PC-3 (cell line): ENCODE measurements around the gene KCNQ1.

Experiments used
- EZH2 ChIP-seq: fragments of 300-600 bp; sonication (generic); IDR thresholded peaks from one replicate; pipeline ENCODE4 v1.6.1; 2017; ENCODE audit warnings: antibody characterized with exemption, mild to moderate bottlenecking, low read length; ENCODE audit not compliant: unreplicated experiment
- TF ChIP-seq, protein P1 (sequence below): fragments of 300-600 bp; sonication (generic); conservative IDR thresholded peaks from 2 replicates; pipeline ENCODE4 v1.5.1; 2017; ENCODE audit warnings: antibody characterized with exemption, low read depth, mild to moderate bottlenecking, low read length

DNA sequence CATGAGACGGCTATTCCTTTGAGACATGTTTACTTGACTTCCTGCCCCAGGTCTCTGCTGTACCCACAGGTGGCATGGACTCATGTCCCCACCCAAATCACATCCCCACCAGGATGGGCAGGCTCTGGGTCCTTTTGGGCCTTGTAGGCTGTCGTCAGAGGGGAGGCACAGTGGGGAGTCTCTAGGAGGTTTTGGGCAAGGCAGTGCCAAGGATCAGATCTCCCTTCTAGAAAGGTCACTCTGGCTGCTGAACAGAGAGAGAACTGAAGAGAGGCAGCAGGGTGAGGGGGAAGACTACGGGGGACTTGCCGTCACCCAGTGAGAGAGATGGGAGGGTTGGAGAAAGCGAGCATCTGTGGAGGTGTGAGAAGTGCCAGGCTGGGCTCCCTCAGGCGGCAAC, 259.5 kb downstream of the KCNQ1 start:
- no peak for TF ChIP-seq EZH2
- TF ChIP-seq, protein P1, sequence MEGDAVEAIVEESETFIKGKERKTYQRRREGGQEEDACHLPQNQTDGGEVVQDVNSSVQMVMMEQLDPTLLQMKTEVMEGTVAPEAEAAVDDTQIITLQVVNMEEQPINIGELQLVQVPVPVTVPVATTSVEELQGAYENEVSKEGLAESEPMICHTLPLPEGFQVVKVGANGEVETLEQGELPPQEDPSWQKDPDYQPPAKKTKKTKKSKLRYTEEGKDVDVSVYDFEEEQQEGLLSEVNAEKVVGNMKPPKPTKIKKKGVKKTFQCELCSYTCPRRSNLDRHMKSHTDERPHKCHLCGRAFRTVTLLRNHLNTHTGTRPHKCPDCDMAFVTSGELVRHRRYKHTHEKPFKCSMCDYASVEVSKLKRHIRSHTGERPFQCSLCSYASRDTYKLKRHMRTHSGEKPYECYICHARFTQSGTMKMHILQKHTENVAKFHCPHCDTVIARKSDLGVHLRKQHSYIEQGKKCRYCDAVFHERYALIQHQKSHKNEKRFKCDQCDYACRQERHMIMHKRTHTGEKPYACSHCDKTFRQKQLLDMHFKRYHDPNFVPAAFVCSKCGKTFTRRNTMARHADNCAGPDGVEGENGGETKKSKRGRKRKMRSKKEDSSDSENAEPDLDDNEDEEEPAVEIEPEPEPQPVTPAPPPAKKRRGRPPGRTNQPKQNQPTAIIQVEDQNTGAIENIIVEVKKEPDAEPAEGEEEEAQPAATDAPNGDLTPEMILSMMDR = no peak
